GM12865 (cell line): ENCODE results near the gene CYP26B1.
A peak's percentile ranks its signal among the peaks of the same experiment; 100 is the strongest.

Experiments used
- DNase-seq: peaks from one replicate; pipeline ENCODE4 v3.0.0; 2010; ENCODE audit warnings: low read depth
- H3K4me3 ChIP-seq: 2 replicates; pipeline ENCODE4 v1.5.1; 2011; ENCODE audit warnings: mild to moderate bottlenecking, low read depth, low read length, control low read depth
- CTCF ChIP-seq: IDR thresholded peaks from 2 replicates; pipeline ENCODE4 v1.5.1; 2011; ENCODE audit warnings: low read length, control low read depth, low read depth, inconsistent platforms; ENCODE audit not compliant: insufficient read depth; ENCODE audit errors: missing control alignments

CYP26B1 gene

GRCh38 chr2:72138011-72138881, 9.4 kb downstream of the CYP26B1 start:
- no peak for TF ChIP-seq CTCF
- DNase-seq, result no peak
- H3K4me3 ChIP-seq, result no peak overlapping the region

GRCh38 chr2:72137498-72138010, 10.1 kb downstream of the CYP26B1 start:
- DNase-seq, result peak; percentile 52
- H3K4me3 ChIP-seq, result no peak overlapping the region
- TF ChIP-seq CTCF, result peak; percentile 93

GRCh38 chr2:72136933-72137497, 10.6 kb downstream of the CYP26B1 start:
- no peak overlapping the region for H3K4me3 ChIP-seq
- no peak for TF ChIP-seq CTCF
- no peak for DNase-seq

- no peak overlapping the region for H3K4me3 ChIP-seq
- no peak for DNase-seq
- TF ChIP-seq CTCF, result no peak
Observed at GRCh38 chr2:72136331-72136730, 11.3 kb downstream of the CYP26B1 start.

- TF ChIP-seq CTCF, result no peak
- H3K4me3 ChIP-seq, result no peak overlapping the region
- no peak for DNase-seq
Observed at GRCh38 chr2:72135921-72136320, 11.7 kb downstream of the CYP26B1 start.

GRCh38 chr2:72134997-72135800, 12.5 kb downstream of the CYP26B1 start:
- TF ChIP-seq CTCF, result no peak
- no peak for DNase-seq
- H3K4me3 ChIP-seq, result no peak overlapping the region
